ENCODE measurements around the gene HP1BP3. TPM values are rescaled to one million over a fixed set of nuclear protein-coding genes. Genes with fewer than 3 reads are reported as not detected.

Gene HP1BP3
- total RNA-seq, 2 donors from 2014 or later = 207 to 223 TPM

DNA sequence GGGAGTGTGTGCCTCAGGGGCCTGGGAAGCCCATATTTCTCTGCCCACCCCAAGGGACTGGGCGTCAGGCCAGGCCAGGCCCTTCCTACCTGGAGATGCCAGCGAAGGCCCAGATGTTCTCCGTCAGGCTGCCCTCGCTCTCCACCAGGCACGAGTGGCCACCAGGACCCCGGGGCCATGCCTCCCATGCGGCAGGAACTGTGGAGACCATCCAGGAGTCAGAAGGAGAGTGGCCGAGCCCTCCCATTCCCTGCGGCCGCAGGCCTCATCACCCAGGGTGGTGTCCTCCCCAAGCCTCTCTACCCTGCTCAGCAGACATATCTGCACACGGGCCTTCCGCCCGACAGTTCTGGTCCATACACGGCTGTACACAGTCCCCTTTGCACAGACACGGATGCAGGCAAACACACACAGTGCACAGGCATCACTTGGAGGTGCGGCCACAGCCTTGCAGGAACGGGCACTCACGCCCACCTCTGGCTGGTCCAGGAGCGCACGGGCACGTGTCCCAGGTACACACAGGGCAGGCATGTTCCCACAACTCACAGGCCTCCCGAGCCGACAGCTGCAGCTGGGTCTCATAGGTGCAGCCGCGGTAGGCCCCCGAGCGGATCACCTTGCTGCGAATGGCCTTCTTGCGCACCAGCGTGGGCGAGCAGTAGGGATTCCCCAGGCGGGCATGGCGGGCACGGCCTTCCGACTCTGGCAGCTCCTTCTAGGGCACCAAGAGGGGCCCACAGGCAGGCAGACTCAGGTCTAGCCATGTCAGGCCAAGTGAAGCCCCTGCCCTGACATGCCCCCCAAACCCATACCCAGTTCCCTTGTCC lies 63.4 kb downstream of the HP1BP3 start:
- Histone ChIP-seq H3K4me3 (ENCODE audit: low read length) (no peak overlapping the region), H3K27me3 (ENCODE audit: control insufficient read depth, insufficient read depth, low read length, poor library complexity, severe bottlenecking) (peaks cover 16% of the 10 kb centered on the region), H3K9me3 (ENCODE audit: control insufficient read depth, low read length) (no peaks in the 10 kb centered on the region), H3K9ac (ENCODE audit: extremely low read depth, low read length, poor library complexity, severe bottlenecking) (no peak overlapping the region), H3K36me3 (ENCODE audit: control insufficient read depth, insufficient read depth, low read length) (no peaks in the 10 kb centered on the region), H3K4me1 (ENCODE audit: control insufficient read depth, insufficient read depth, low read length) (no peaks in the 10 kb centered on the region), H3K27ac (ENCODE audit: low read depth, low read length) (no peak overlapping the region)
- 94 to 95% methylated on average over 22 to 35 of the region's 35 CpGs for WGBS, 2 experiments (ENCODE audit: insufficient coverage in 1 of 2, insufficient read length in 1 of 2)
- H3K4me3 Mint-ChIP-seq = no peak overlapping the region
- peak; percentile 38 for DNase-seq
- H3K36me3 Mint-ChIP-seq (ENCODE audit: low read depth) = no peaks in the 10 kb centered on the region
- H3K27ac Mint-ChIP-seq = no peak overlapping the region
- H3K4me1 Mint-ChIP-seq = peaks cover 8% of the 10 kb centered on the region
- no peak for TF ChIP-seq CTCF (conservative IDR thresholded peaks at IDR 0.05)
- no peaks in the 10 kb centered on the region for H3K9me3 Mint-ChIP-seq
- peaks cover 21% of the 10 kb centered on the region for H3K27me3 Mint-ChIP-seq (ENCODE audit: insufficient read depth)

DNA sequence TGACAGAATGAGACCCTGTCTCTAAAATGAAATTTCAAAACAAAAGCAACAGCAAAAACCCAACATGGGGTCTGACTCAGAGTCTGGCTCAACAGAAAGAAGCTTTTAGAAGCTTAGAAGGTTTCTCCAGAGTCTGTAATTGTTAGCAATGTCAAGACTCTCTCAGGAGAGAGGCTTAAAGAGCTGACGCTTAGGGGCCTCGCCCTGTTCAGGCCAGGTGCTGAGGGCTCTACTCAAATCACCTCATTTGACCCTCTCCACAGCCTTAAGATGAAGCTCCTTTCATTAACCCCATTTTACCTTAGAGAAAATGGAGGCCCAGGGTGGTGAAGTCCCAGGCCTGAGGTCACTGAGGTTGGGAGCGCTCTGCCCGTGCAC lies 64.0 kb downstream of the HP1BP3 start:
- DNase-seq = no peak
- Histone ChIP-seq H3K9ac (ENCODE audit: extremely low read depth, low read length, poor library complexity, severe bottlenecking) (no peak overlapping the region), H3K36me3 (ENCODE audit: control insufficient read depth, insufficient read depth, low read length) (no peaks in the 10 kb centered on the region), H3K4me1 (ENCODE audit: control insufficient read depth, insufficient read depth, low read length) (no peaks in the 10 kb centered on the region), H3K4me3 (ENCODE audit: low read length) (no peak overlapping the region), H3K9me3 (ENCODE audit: control insufficient read depth, low read length) (no peaks in the 10 kb centered on the region), H3K27ac (ENCODE audit: low read depth, low read length) (no peak overlapping the region), H3K27me3 (ENCODE audit: control insufficient read depth, insufficient read depth, low read length, poor library complexity, severe bottlenecking) (peaks cover 22% of the 10 kb centered on the region)
- TF ChIP-seq CTCF (conservative IDR thresholded peaks at IDR 0.05) = no peak
- H3K27me3 Mint-ChIP-seq (ENCODE audit: insufficient read depth) = peaks cover 21% of the 10 kb centered on the region
- no peak overlapping the region for H3K4me3 Mint-ChIP-seq
- 95 to 98% methylated on average over 3 to 4 of the region's 4 CpGs for WGBS, 2 experiments (ENCODE audit: insufficient coverage in 1 of 2, insufficient read length in 1 of 2)
- no peaks in the 10 kb centered on the region for H3K36me3 Mint-ChIP-seq (ENCODE audit: low read depth)
- no peaks in the 10 kb centered on the region for H3K9me3 Mint-ChIP-seq
- no peak overlapping the region for H3K27ac Mint-ChIP-seq
- peaks cover 4% of the 10 kb centered on the region for H3K4me1 Mint-ChIP-seq

- Mint-ChIP-seq H3K4me3 (no peak overlapping the region), H3K4me1 (no peaks in the 10 kb centered on the region), H3K9me3 (no peaks in the 10 kb centered on the region), H3K27me3 (ENCODE audit: insufficient read depth) (peaks cover 30% of the 10 kb centered on the region), H3K27ac (no peak overlapping the region), H3K36me3 (ENCODE audit: low read depth) (no peaks in the 10 kb centered on the region)
- H3K27ac ChIP-seq (ENCODE audit: low read depth, low read length) = no peak overlapping the region
- H3K9ac ChIP-seq (ENCODE audit: extremely low read depth, low read length, poor library complexity, severe bottlenecking) = no peak overlapping the region
- H3K9me3 ChIP-seq (ENCODE audit: control insufficient read depth, low read length) = no peaks in the 10 kb centered on the region
- no peaks in the 10 kb centered on the region for H3K36me3 ChIP-seq (ENCODE audit: control insufficient read depth, insufficient read depth, low read length)
- no peak for TF ChIP-seq CTCF (conservative IDR thresholded peaks at IDR 0.05)
- H3K27me3 ChIP-seq (ENCODE audit: control insufficient read depth, insufficient read depth, low read length, poor library complexity, severe bottlenecking) = peaks cover 24% of the 10 kb centered on the region
- peak; percentile 33 for DNase-seq
- WGBS, 2 experiments (ENCODE audit: insufficient coverage in 1 of 2, insufficient read length in 1 of 2) = 91 to 93% methylated on average over 8 to 29 of the region's 29 CpGs
- no peaks in the 10 kb centered on the region for H3K4me1 ChIP-seq (ENCODE audit: control insufficient read depth, insufficient read depth, low read length)
- H3K4me3 ChIP-seq (ENCODE audit: low read length) = no peak overlapping the region
Observed at GRCh38 chr1:20721117-20722061, 65.7 kb downstream of the HP1BP3 start.

Data from endodermal cell (in vitro differentiated cells).